ENCODE results near the gene LETMD1. TPM values are rescaled to one million over a fixed set of nuclear protein-coding genes. Genes with fewer than 3 reads are reported as not detected.

Gene LETMD1
- total and polyA plus RNA-seq, 9 of the 15 experiments (the other 6 are each of a cell fraction or from before 2014, with no cell fraction given): 58.7 to 163 (median 75.4) TPM

GRCh38 chr12:51051787-51052186 lies 3.7 kb downstream of the LETMD1 start (continued):
- TF ChIP-seq, protein P1, sequence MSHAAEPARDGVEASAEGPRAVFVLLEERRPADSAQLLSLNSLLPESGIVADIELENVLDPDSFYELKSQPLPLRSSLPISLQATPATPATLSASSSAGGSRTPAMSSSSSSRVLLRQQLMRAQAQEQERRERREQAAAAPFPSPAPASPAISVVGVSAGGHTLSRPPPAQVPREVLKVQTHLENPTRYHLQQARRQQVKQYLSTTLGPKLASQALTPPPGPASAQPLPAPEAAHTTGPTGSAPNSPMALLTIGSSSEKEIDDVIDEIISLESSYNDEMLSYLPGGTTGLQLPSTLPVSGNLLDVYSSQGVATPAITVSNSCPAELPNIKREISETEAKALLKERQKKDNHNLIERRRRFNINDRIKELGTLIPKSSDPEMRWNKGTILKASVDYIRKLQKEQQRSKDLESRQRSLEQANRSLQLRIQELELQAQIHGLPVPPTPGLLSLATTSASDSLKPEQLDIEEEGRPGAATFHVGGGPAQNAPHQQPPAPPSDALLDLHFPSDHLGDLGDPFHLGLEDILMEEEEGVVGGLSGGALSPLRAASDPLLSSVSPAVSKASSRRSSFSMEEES (CRISPR knock-in tag; IDR thresholded peaks at IDR 0.05): no peak
- TF ChIP-seq MCM7 (IDR thresholded peaks at IDR 0.05) (no peak), TEAD1 (CRISPR knock-in tag; IDR thresholded peaks at IDR 0.05) (no peak)

GRCh38 chr12:51055060-51055459 lies 6.9 kb downstream of the LETMD1 start:
- H3K4me3 ChIP-seq: no peak overlapping the region
- ChIA-PET CTCF (ENCODE audit: low intra/inter-chr PET ratio) (no interaction called here), POLR2A (interaction anchor here (1.5 kb wide), 1 partner anchor 10 kb away, joined by 5 read pairs; no protein-coding TSS in a partner anchor)
- no peaks in the 10 kb centered on the region for H4K20me1 ChIP-seq (replicated peaks; ENCODE audit: control insufficient read depth, insufficient read depth, low read length)
- no peak overlapping the region for H3K27ac ChIP-seq (ENCODE audit: extremely low read depth, low read depth, low read length)
- in situ Hi-C loops (cut with MboI) (no loop called here), intact Hi-C loops (cut with micrococcal nuclease) (no loop called here)
- peaks cover 84% of the 10 kb centered on the region for H3K36me3 ChIP-seq (ENCODE audit: control insufficient read depth, insufficient read depth, low read length)
- ATAC-seq (no peak), DNase-seq (ENCODE audit: extremely low read depth in 1 of 4, low spot score in 3 of 4) (no peak), FAIRE-seq (no peak)
- WGBS (ENCODE audit: insufficient coverage, low coverage, missing lambda C conversion rate): 92% methylated on average over 2 of the region's 2 CpGs
- TF ChIP-seq ZNF830 (CRISPR knock-in tag; IDR thresholded peaks at IDR 0.05) (no peak), GATA2 (CRISPR knock-in tag; IDR thresholded peaks at IDR 0.05) (no peak), ZNF41 (CRISPR knock-in tag; conservative IDR thresholded peaks at IDR 0.05) (no peak), DPF2 (IDR thresholded peaks at IDR 0.05) (no peak), TEAD2 (tag; IDR thresholded peaks at IDR 0.05) (no peak), BMI1 (IDR thresholded peaks at IDR 0.05; ENCODE audit: low read length) (no peak), ATF4 (CRISPR knock-in tag; IDR thresholded peaks at IDR 0.05) (no peak), ZNF143 (CRISPR knock-in tag; IDR thresholded peaks at IDR 0.05) (no peak), KHSRP (IDR thresholded peaks at IDR 0.05) (no peak), SFPQ (IDR thresholded peaks at IDR 0.05; ENCODE audit: low read depth, low read length) (no peak), HNRNPK (IDR thresholded peaks at IDR 0.05; ENCODE audit: low read depth, low read length, poor library complexity, severe bottlenecking) (no peak), ZNF197 (CRISPR knock-in tag; IDR thresholded peaks at IDR 0.05; ENCODE audit: low read depth) (no peak), ZNF717 (CRISPR knock-in tag; IDR thresholded peaks at IDR 0.05) (no peak)
- TF ChIP-seq, protein P2, sequence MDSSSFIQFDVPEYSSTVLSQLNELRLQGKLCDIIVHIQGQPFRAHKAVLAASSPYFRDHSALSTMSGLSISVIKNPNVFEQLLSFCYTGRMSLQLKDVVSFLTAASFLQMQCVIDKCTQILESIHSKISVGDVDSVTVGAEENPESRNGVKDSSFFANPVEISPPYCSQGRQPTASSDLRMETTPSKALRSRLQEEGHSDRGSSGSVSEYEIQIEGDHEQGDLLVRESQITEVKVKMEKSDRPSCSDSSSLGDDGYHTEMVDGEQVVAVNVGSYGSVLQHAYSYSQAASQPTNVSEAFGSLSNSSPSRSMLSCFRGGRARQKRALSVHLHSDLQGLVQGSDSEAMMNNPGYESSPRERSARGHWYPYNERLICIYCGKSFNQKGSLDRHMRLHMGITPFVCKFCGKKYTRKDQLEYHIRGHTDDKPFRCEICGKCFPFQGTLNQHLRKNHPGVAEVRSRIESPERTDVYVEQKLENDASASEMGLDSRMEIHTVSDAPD (CRISPR knock-in tag; IDR thresholded peaks at IDR 0.05): no peak
- H3K4me2 ChIP-seq (ENCODE audit: insufficient read depth, low read length): no peak overlapping the region
- no TSS peak for BruUV-seq (replicated peaks)
- H3K4me1 ChIP-seq (replicated peaks in 1 of 2; ENCODE audit: control insufficient read depth in 2 of 2, insufficient read depth in 2 of 2, low read length in 2 of 2): 0 out of 5 replicates have a peak, but pooled peaks cover 0 to 2% of the 10 kb centered on the region in 2 experiments
- peaks cover 9% of the 10 kb centered on the region for H3K79me2 ChIP-seq (ENCODE audit: control insufficient read depth, insufficient read depth, low read length)
- H2AFZ ChIP-seq (ENCODE audit: low read depth, low read length): no peak overlapping the region
- H3K9ac ChIP-seq (ENCODE audit: insufficient read depth in 1 of 2, low read depth in 2 of 2, low read length in 2 of 2): no peak overlapping the region
- H3K9me3 ChIP-seq (replicated peaks; ENCODE audit: control insufficient read depth, insufficient read depth, low read depth, low read length): no peaks in the 10 kb centered on the region
- no peaks in the 10 kb centered on the region for H3K9me1 ChIP-seq (ENCODE audit: control insufficient read depth, insufficient read depth, low read length)
- no peaks in the 10 kb centered on the region for H3K27me3 ChIP-seq (ENCODE audit: control insufficient read depth in 2 of 2, insufficient read depth in 2 of 2, low read length in 2 of 2)

Measured in K562 (cell line).